K562 (cell line): ENCODE results near the gene HOXB5. TPM values are rescaled to one million over a fixed set of nuclear protein-coding genes. Genes with fewer than 3 reads are reported as not detected.

Experiments
- BACH1 ChIP-seq: fragments of 200-800 bp; sonication (Bioruptor generic); IDR thresholded peaks from 2 replicates; pipeline ENCODE4 v1.6.1; 2016; ENCODE audit warnings: missing genetic modification characterization, missing compliant biosample characterization
- CCNT2 ChIP-seq: IDR thresholded peaks from 2 replicates; pipeline ENCODE4 v1.6.1; 2011; ENCODE audit warnings: borderline replicate concordance, low read depth, mild to moderate bottlenecking, moderate library complexity, mixed read lengths, low read length; ENCODE audit not compliant: insufficient read length; ENCODE audit errors: extremely low read depth
- CREM ChIP-seq: IDR thresholded peaks from 2 replicates; pipeline ENCODE4 v1.6.1; 2014; ENCODE audit warnings: antibody characterized with exemption, low read depth
- CSDE1 ChIP-seq, 2 experiments: fragments of 450-650 bp; IDR thresholded peaks; 2 replicates each; pipeline ENCODE4 v1.6.1; 2016; ENCODE audit warnings: mild to moderate bottlenecking in 1 of 2
- CTBP1 ChIP-seq: fragments of 450-650 bp; IDR thresholded peaks from 2 replicates; pipeline ENCODE4 v1.6.1; 2016; ENCODE audit warnings: borderline replicate concordance
- ELF4 ChIP-seq: fragments of 450-650 bp; formaldehyde crosslinking; IDR thresholded peaks from 2 replicates; pipeline ENCODE4 v1.4.0; 2022; ENCODE audit warnings: missing genetic modification characterization
- ERF ChIP-seq: fragments of 450-650 bp; formaldehyde crosslinking; IDR thresholded peaks from 2 replicates; pipeline ENCODE4 v1.4.0; 2020; ENCODE audit warnings: mild to moderate bottlenecking, mixed read lengths
- EZH2 ChIP-seq: IDR thresholded peaks from 2 replicates; pipeline ENCODE4 v1.6.1; 2012; ENCODE audit warnings: low read depth, mild to moderate bottlenecking, inconsistent platforms, low read length, borderline replicate concordance
- GTF2F1 ChIP-seq: IDR thresholded peaks from 2 replicates; pipeline ENCODE4 v1.6.1; 2011; ENCODE audit warnings: low read depth, low read length, improper control_type of control experiment
- HDGF ChIP-seq: fragments of 450-650 bp; IDR thresholded peaks from 2 replicates; pipeline ENCODE4 v1.6.1; 2016
- KDM1A ChIP-seq, 2 experiments: fragments of 450-650 bp; IDR thresholded peaks; 2 replicates each; pipeline ENCODE4 v1.6.1; 2016; ENCODE audit warnings: mild to moderate bottlenecking in 2 of 2
- LEF1 ChIP-seq: fragments of 450-650 bp; IDR thresholded peaks from 2 replicates; pipeline ENCODE4 v1.6.1; 2016; ENCODE audit warnings: mild to moderate bottlenecking
- MIER1 ChIP-seq: fragments of 450-650 bp; IDR thresholded peaks from 2 replicates; pipeline ENCODE4 v1.6.1; 2016; ENCODE audit warnings: antibody characterized with exemption, mild to moderate bottlenecking, low read depth
- NUFIP1 ChIP-seq: fragments of 450-650 bp; IDR thresholded peaks from 2 replicates; pipeline ENCODE4 v1.6.1; 2018; ENCODE audit not compliant: partially characterized antibody
- PHF21A ChIP-seq: fragments of 450-650 bp; IDR thresholded peaks from 2 replicates; pipeline ENCODE4 v1.6.1; 2017; ENCODE audit warnings: low read depth, borderline replicate concordance
- PML ChIP-seq: IDR thresholded peaks from 2 replicates; pipeline ENCODE4 v1.6.1; 2012; ENCODE audit warnings: low read length, inconsistent platforms
- POLR2B ChIP-seq: fragments of 450-650 bp; IDR thresholded peaks from 2 replicates; pipeline ENCODE4 v1.6.1; 2018; ENCODE audit warnings: low read depth; ENCODE audit not compliant: partially characterized antibody
- RBM14 ChIP-seq: fragments of 200-400 bp; formaldehyde crosslinking; IDR thresholded peaks from 2 replicates; pipeline ENCODE4 v1.6.1; 2018; ENCODE audit warnings: low read depth, mild to moderate bottlenecking, low read length, moderate library complexity, borderline replicate concordance; ENCODE audit not compliant: insufficient read depth
- SREBF2 ChIP-seq: sonication (generic); formaldehyde crosslinking; IDR thresholded peaks from 2 replicates; pipeline ENCODE4 v1.4.0; 2020; ENCODE audit warnings: mild to moderate bottlenecking, missing genetic modification reagents
- ZBED1 ChIP-seq: IDR thresholded peaks from 2 replicates; pipeline ENCODE4 v1.6.1; 2014
- ZBTB17 ChIP-seq: fragments of 450-650 bp; formaldehyde crosslinking; IDR thresholded peaks from 2 replicates; pipeline ENCODE4 v1.4.0; 2020; ENCODE audit warnings: mild to moderate bottlenecking
- ZNF140 ChIP-seq: fragments of 250-450 bp; sonication (Bioruptor Pico); IDR thresholded peaks from 2 replicates; pipeline ENCODE4 v1.8.0; 2021; ENCODE audit warnings: moderate library complexity, mild to moderate bottlenecking, inconsistent platforms
- ZNF316 ChIP-seq: fragments of 450-650 bp; IDR thresholded peaks from 2 replicates; pipeline ENCODE4 v1.6.1; 2016
- ZNF431 ChIP-seq: sonication (generic); formaldehyde crosslinking; IDR thresholded peaks from 2 replicates; pipeline ENCODE4 v1.8.0; 2022; ENCODE audit warnings: mild to moderate bottlenecking, missing genetic modification reagents
- ZSCAN29 ChIP-seq: fragments of 450-650 bp; IDR thresholded peaks from 2 replicates; pipeline ENCODE4 v1.6.1; 2017
- polyA plus RNA-seq, 8 experiments: library from polyadenylated mRNA; depleted of rRNA in 4 of 8; stranded (reverse) in 5 of 8; unstranded in 3 of 8; fragments of >200 nt; fragmentation: Nextera tagmentation in 2 of 8; fragmentation: Illumina TruSeq in 1 of 8; extraction: Ambion mirVana in 2 of 8; extraction: Trizol in 1 of 8; gene quantifications; 2 replicates each; pipeline versions ENCODE4 v1.2.1 to v1.2.3, GENCODE V29; 2011 to 2014; ENCODE audit warnings: inconsistent platforms in 1 of 8, missing spikeins in 1 of 8
- total RNA-seq, 7 experiments: library from RNA; depleted of rRNA in 6 of 7; stranded (reverse); fragments of >200 nt in 6 of 7; fragmentation: Illumina TruSeq in 2 of 7; extraction: Trizol in 2 of 7; gene quantifications; 2 replicates each; pipeline versions ENCODE4 v1.2.1 to v1.2.3, GENCODE V29; 2011 to 2021; ENCODE audit warnings: low replicate concordance in 1 of 7
- TF ChIP-seq, protein P1 (sequence below): fragments of 250-450 bp; sonication (Bioruptor Pico); IDR thresholded peaks from 2 replicates; pipeline ENCODE4 v1.5.0; 2021
- TF ChIP-seq, protein P2 (sequence below): fragments of 250-450 bp; sonication (Bioruptor Pico); IDR thresholded peaks from 2 replicates; pipeline ENCODE4 v1.9.0; 2021; ENCODE audit warnings: mild to moderate bottlenecking
- TF ChIP-seq, protein P3 (sequence below): IDR thresholded peaks from 2 replicates; pipeline ENCODE4 v1.6.1; 2016; ENCODE audit warnings: missing genetic modification characterization, missing compliant biosample characterization
- TF ChIP-seq, protein P4 (sequence below): fragments of 250-450 bp; sonication (Bioruptor Pico); IDR thresholded peaks from 2 replicates; pipeline ENCODE4 v1.5.0; 2021

The HOXB5 gene
- total and polyA plus RNA-seq, 9 of the 15 experiments (the other 6 are each of a cell fraction or from before 2014, with no cell fraction given), result 0.24 to 2.7 (median 0.65) TPM

DNA sequence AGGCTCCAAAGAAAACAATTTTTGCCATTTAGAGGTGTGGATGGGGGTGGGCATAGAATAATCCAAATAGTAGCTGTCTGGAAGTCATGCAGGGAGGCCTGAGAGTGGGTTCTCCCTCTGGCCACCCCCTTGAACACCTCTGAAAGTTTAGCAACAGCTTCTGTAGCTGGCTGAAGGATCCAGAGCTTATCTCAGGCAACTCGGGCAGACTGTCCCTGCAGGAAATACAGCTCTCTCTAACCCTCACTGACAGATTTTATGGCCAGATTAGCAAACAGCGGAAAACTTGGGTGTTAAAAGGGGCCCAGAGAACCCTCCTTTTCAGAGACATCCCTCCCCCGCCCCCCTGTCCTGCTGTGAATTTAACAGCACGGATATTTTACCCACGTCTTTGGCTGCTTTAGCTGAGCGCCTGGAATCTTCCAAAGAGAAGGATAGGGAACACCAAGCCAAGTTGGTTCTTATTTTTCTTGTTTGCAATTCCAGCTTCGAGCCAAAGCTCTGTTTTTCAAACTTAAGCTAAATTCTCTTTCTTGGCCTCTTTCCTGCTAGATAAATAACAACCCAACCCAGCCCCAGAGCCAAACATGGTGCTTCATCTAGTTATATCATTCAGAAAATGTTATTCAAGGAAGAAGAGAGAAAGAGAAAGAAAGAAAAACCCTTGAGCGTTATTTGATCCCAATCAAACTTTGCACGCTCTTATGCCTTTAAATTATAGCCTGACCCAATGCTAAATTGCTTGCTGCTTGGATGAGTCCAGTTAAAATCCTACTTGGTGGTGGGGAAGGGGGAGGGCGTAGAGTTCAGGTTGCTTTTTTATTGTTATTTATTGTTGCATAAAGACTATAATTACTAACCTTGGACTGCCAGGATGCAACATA is 46.4 kb downstream of the HOXB5 start (continued):
- TF ChIP-seq, protein P1, sequence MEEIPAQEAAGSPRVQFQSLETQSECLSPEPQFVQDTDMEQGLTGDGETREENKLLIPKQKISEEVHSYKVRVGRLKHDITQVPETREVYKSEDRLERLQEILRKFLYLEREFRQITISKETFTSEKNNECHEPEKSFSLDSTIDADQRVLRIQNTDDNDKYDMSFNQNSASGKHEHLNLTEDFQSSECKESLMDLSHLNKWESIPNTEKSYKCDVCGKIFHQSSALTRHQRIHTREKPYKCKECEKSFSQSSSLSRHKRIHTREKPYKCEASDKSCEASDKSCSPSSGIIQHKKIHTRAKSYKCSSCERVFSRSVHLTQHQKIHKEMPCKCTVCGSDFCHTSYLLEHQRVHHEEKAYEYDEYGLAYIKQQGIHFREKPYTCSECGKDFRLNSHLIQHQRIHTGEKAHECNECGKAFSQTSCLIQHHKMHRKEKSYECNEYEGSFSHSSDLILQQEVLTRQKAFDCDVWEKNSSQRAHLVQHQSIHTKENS (CRISPR knock-in tag), result no peak
- no peak for TF ChIP-seq EZH2
- TF ChIP-seq MIER1, result no peak
- peak; percentile 64 for TF ChIP-seq CREM
- TF ChIP-seq ERF (CRISPR knock-in tag), result no peak
- no peak for TF ChIP-seq SREBF2
- TF ChIP-seq GTF2F1, result peak; percentile 66; the same call in 1 of the 2 replicates
- peak; percentile 70 for TF ChIP-seq POLR2B
- no peak for TF ChIP-seq BACH1 (tag)
- peak; percentile 77 for TF ChIP-seq CCNT2
- TF ChIP-seq ZNF140 (CRISPR knock-in tag), result no peak
- TF ChIP-seq ZBTB17, result no peak
- no peak; the same call in 1 of the 2 replicates for TF ChIP-seq HDGF
- peak; percentile 91; the same call in 1 of the 2 replicates for TF ChIP-seq PHF21A
- TF ChIP-seq KDM1A (IDR thresholded peaks at IDR 0.05), result peak; percentile 68 to 82
- TF ChIP-seq ZBED1, result 0 out of 2 replicates have a peak, but pooled peaks have one; percentile 34
- no peak for TF ChIP-seq ZNF431 (CRISPR knock-in tag)
- peak; percentile 82 for TF ChIP-seq PML
- TF ChIP-seq ZSCAN29, result no peak
- TF ChIP-seq ELF4, result no peak
- TF ChIP-seq RBM14, result no peak
- TF ChIP-seq, protein P2, sequence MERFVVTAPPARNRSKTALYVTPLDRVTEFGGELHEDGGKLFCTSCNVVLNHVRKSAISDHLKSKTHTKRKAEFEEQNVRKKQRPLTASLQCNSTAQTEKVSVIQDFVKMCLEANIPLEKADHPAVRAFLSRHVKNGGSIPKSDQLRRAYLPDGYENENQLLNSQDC, result no peak
- TF ChIP-seq ZNF316, result no peak
- peak; percentile 76 for TF ChIP-seq LEF1
- no peak for TF ChIP-seq CTBP1
- TF ChIP-seq NUFIP1, result no peak
- no peak for TF ChIP-seq CSDE1 (IDR thresholded peaks at IDR 0.05)
- TF ChIP-seq, protein P3, sequence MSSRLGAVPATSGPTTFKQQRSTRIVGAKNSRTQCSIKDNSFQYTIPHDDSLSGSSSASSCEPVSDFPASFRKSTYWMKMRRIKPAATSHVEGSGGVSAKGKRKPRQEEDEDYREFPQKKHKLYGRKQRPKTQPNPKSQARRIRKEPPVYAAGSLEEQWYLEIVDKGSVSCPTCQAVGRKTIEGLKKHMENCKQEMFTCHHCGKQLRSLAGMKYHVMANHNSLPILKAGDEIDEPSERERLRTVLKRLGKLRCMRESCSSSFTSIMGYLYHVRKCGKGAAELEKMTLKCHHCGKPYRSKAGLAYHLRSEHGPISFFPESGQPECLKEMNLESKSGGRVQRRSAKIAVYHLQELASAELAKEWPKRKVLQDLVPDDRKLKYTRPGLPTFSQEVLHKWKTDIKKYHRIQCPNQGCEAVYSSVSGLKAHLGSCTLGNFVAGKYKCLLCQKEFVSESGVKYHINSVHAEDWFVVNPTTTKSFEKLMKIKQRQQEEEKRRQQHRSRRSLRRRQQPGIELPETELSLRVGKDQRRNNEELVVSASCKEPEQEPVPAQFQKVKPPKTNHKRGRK (tag), result no peak
- TF ChIP-seq, protein P4, sequence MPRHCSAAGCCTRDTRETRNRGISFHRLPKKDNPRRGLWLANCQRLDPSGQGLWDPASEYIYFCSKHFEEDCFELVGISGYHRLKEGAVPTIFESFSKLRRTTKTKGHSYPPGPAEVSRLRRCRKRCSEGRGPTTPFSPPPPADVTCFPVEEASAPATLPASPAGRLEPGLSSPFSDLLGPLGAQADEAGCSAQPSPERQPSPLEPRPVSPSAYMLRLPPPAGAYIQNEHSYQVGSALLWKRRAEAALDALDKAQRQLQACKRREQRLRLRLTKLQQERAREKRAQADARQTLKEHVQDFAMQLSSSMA, result no peak
